NCI-H1048 (cell line): ENCODE data around the gene NPRL2.
"Not testable (repeated sequence)": the region's sequence is repeated elsewhere in the genome, so short reads cannot be mapped to it uniquely, and the experiment has no call there.

Experiments
- DNase-seq: peaks from one replicate; lab custom pipeline; 2025; lab: John Stamatoyannopoulos, UW

Gene NPRL2

GRCh38 chr3:50327129-50327528 lies 23.4 kb downstream of the NPRL2 start:
- DNase-seq = no peak

GRCh38 chr3:50326182-50326541 lies 24.4 kb downstream of the NPRL2 start:
- DNase-seq = no peak

GRCh38 chr3:50325497-50326181 lies 24.9 kb downstream of the NPRL2 start:
- DNase-seq = no peak

GRCh38 chr3:50325113-50325480 lies 25.5 kb downstream of the NPRL2 start:
- no peak for DNase-seq

GRCh38 chr3:50324351-50325112 lies 26.0 kb downstream of the NPRL2 start:
- DNase-seq = peak; percentile 61

GRCh38 chr3:50323614-50324199 lies 26.9 kb downstream of the NPRL2 start:
- DNase-seq = no peak

GRCh38 chr3:50323092-50323600 lies 27.4 kb downstream of the NPRL2 start:
- DNase-seq = no peak

GRCh38 chr3:50322386-50323091 lies 28.0 kb downstream of the NPRL2 start, which contains the start of gene HYAL2:
Gene HYAL2 (minus strand): TSS chr3:50322745. CDS start chr3:50320489, 2,256 bp downstream.
- no peak for DNase-seq

- DNase-seq = no peak
Observed at GRCh38 chr3:50322115-50322385, 28.5 kb downstream of the NPRL2 start.

GRCh38 chr3:50321336-50322114 lies 29.1 kb downstream of the NPRL2 start:
- peak; percentile 68 for DNase-seq

GRCh38 chr3:50320853-50321335 lies 29.7 kb downstream of the NPRL2 start:
- DNase-seq = peak; percentile 50

- DNase-seq = no peak
Observed at GRCh38 chr3:50319894-50320625, 30.5 kb downstream of the NPRL2 start.

GRCh38 chr3:50319181-50319893 lies 31.2 kb downstream of the NPRL2 start:
- DNase-seq = no peak

GRCh38 chr3:50318615-50319014 lies 32.0 kb downstream of the NPRL2 start:
- DNase-seq = no peak

GRCh38 chr3:50318163-50318562 lies 32.4 kb downstream of the NPRL2 start:
- no peak for DNase-seq

- DNase-seq = no peak
Observed at GRCh38 chr3:50317300-50317699, 33.3 kb downstream of the NPRL2 start.

- no peak for DNase-seq
Observed at GRCh38 chr3:50316657-50317242, 33.8 kb downstream of the NPRL2 start.

- no peak for DNase-seq
Observed at GRCh38 chr3:50314816-50315215, 35.8 kb downstream of the NPRL2 start.

- no peak for DNase-seq
Observed at GRCh38 chr3:50314342-50314741, 36.2 kb downstream of the NPRL2 start.

GRCh38 chr3:50312041-50312440 lies 38.5 kb downstream of the NPRL2 start:
- DNase-seq = not testable (repeated sequence)
